SK-N-SH (cell line): Measurements from ENCODE around the gene CFAP92. TPM values are rescaled to one million over a fixed set of nuclear protein-coding genes. Genes with fewer than 3 reads are reported as not detected.

ENCODE experiments used
- CTCF ChIA-PET: fragments of 300-600, 350-600 bp; formaldehyde crosslinking; extraction: SDS; loops from one replicate; lab custom pipeline; 2021; lab: Yijun Ruan, JAX
- POLR2A ChIA-PET: fragments of 350-600 bp; sonication (Branson Sonifier 250); formaldehyde crosslinking; extraction: SDS; loops from one replicate; lab custom pipeline; 2020; ENCODE audit warnings: antibody characterized with exemption, inconsistent platforms; lab: Yijun Ruan, JAX
- DNase-seq: peaks from one replicate; pipeline ENCODE4 v3.0.0; 2012
- H2AFZ ChIP-seq: fragments of 200-600 bp; sonication (generic); 2 replicates; pipeline ENCODE4 v1.8.1; 2016; ENCODE audit warnings: antibody characterized with exemption, mild to moderate bottlenecking, low read depth
- H3F3A ChIP-seq: fragments of 200-600 bp; sonication (generic); replicated peaks from 2 replicates; pipeline ENCODE3; 2016; ENCODE audit warnings: antibody characterized with exemption, mild to moderate bottlenecking; ENCODE audit not compliant: insufficient read depth
- H3K27ac ChIP-seq, 2 experiments: fragments of 200-500 bp in 1 of 2; fragments of 200-600 bp in 1 of 2; sonication (Bioruptor generic) in 1 of 2; sonication (generic), shearing (Covaris generic) in 1 of 2; 2 replicates each; pipeline versions ENCODE4 v1.5.1 to v1.6.1; 2014 to 2016; ENCODE audit warnings: low read depth in 2 of 2, inconsistent platforms in 1 of 2, low read length in 1 of 2, mild to moderate bottlenecking in 1 of 2, mixed read lengths in 1 of 2
- H3K27me3 ChIP-seq: fragments of 200-600 bp; sonication (generic), shearing (Covaris generic); 2 replicates; pipeline ENCODE4 v1.6.1; 2016; ENCODE audit warnings: mixed run types; ENCODE audit not compliant: insufficient read depth
- H3K36me3 ChIP-seq, 2 experiments: fragments of 200-500 bp in 1 of 2; fragments of 200-600 bp in 1 of 2; sonication (Bioruptor generic) in 1 of 2; sonication (generic) in 1 of 2; replicated peaks in 1 of 2; 2 replicates each; pipeline versions ENCODE3 to v1.5.1; 2014 to 2016; ENCODE audit warnings: low read length in 1 of 2, mild to moderate bottlenecking in 1 of 2; ENCODE audit not compliant: insufficient read depth in 2 of 2, control insufficient read depth in 1 of 2
- H3K4me1 ChIP-seq, 2 experiments: fragments of 200-500 bp in 1 of 2; fragments of 200-600 bp in 1 of 2; sonication (Bioruptor generic) in 1 of 2; sonication (generic), shearing (Covaris generic) in 1 of 2; 2 replicates each; pipeline versions ENCODE4 v1.5.1 to v1.6.1; 2014 to 2016; ENCODE audit warnings: low read depth in 1 of 2, low read length in 1 of 2, mixed run types in 1 of 2; ENCODE audit not compliant: insufficient read depth in 2 of 2, control insufficient read depth in 1 of 2
- H3K4me2 ChIP-seq: fragments of 200-600 bp; sonication (generic), shearing (Covaris generic); 2 replicates; pipeline ENCODE4 v1.6.1; 2017; ENCODE audit warnings: mixed run types
- H3K4me3 ChIP-seq, 2 experiments: fragments of 200-500 bp in 1 of 2; fragments of 200-600 bp in 1 of 2; sonication (Bioruptor generic) in 1 of 2; sonication (generic), shearing (Covaris generic) in 1 of 2; 2 replicates each; pipeline versions ENCODE4 v1.5.1 to v1.8.1; 2014 to 2016; ENCODE audit warnings: low read depth in 2 of 2, inconsistent platforms in 1 of 2, low read length in 1 of 2, mild to moderate bottlenecking in 1 of 2, mixed read lengths in 1 of 2, moderate library complexity in 1 of 2
- H3K79me2 ChIP-seq: fragments of 200-600 bp; sonication (generic); 2 replicates; pipeline ENCODE4 v1.8.1; 2017; ENCODE audit warnings: mild to moderate bottlenecking; ENCODE audit not compliant: insufficient read depth
- H3K9ac ChIP-seq: fragments of 200-600 bp; sonication (generic); 2 replicates; pipeline ENCODE4 v1.6.1; 2017; ENCODE audit warnings: mixed run types
- H3K9me2 ChIP-seq: fragments of 200-600 bp; sonication (generic); 2 replicates; pipeline ENCODE4 v1.6.1; 2017; ENCODE audit warnings: mixed run types
- H3K9me3 ChIP-seq: fragments of 200-600 bp; sonication (generic); 2 replicates; pipeline ENCODE4 v1.6.1; 2017; ENCODE audit warnings: mixed run types, mild to moderate bottlenecking, moderate library complexity
- H4K20me1 ChIP-seq: fragments of 200-600 bp; sonication (generic); 2 replicates; pipeline ENCODE4 v1.6.1; 2017; ENCODE audit warnings: mild to moderate bottlenecking, mixed run types; ENCODE audit not compliant: insufficient read depth
- CHD2 ChIP-seq: fragments of 150-350 bp; IDR thresholded peaks from 2 replicates; pipeline ENCODE4 v1.6.1; 2018; ENCODE audit warnings: low read length; ENCODE audit not compliant: partially characterized antibody
- ELF1 ChIP-seq: IDR thresholded peaks from 2 replicates; pipeline ENCODE4 v1.4.0; 2012
- EP300 ChIP-seq, 2 experiments: IDR thresholded peaks; 2 replicates each; pipeline versions ENCODE4 v1.4.0 to v1.6.1; 2012; ENCODE audit warnings: borderline replicate concordance in 1 of 2, low read depth in 1 of 2, low read length in 1 of 2
- FOXM1 ChIP-seq: IDR thresholded peaks from 2 replicates; pipeline ENCODE4 v1.4.0; 2012; ENCODE audit warnings: low read depth, mild to moderate bottlenecking
- GABPA ChIP-seq: IDR thresholded peaks from 2 replicates; pipeline ENCODE4 v1.4.0; 2012; ENCODE audit warnings: low read depth, mild to moderate bottlenecking
- GATA2 ChIP-seq: sonication (generic); formaldehyde crosslinking; IDR thresholded peaks from 2 replicates; pipeline ENCODE4 v1.5.0; 2020; ENCODE audit warnings: mild to moderate bottlenecking, missing genetic modification reagents
- JUND ChIP-seq: IDR thresholded peaks from 2 replicates; pipeline ENCODE4 v1.4.0; 2012
- MEF2A ChIP-seq: IDR thresholded peaks from 2 replicates; pipeline ENCODE4 v1.4.0; 2012; ENCODE audit warnings: low read depth, borderline replicate concordance
- POLR2AphosphoS5 ChIP-seq: IDR thresholded peaks from 2 replicates; pipeline ENCODE4 v1.6.1; 2012; ENCODE audit warnings: low read depth, low read length
- SIN3A ChIP-seq: IDR thresholded peaks from 2 replicates; pipeline ENCODE4 v1.6.1; 2012; ENCODE audit warnings: low read depth, mild to moderate bottlenecking, low read length, moderate library complexity, borderline replicate concordance
- SMC3 ChIP-seq: IDR thresholded peaks from 2 replicates; pipeline ENCODE4 v1.6.1; 2012; ENCODE audit warnings: low read depth, low read length, improper control_type of control experiment
- TCF12 ChIP-seq: IDR thresholded peaks from 2 replicates; pipeline ENCODE4 v1.4.0; 2012
- TEAD4 ChIP-seq: IDR thresholded peaks from 2 replicates; pipeline ENCODE4 v1.4.0; 2012; ENCODE audit warnings: mild to moderate bottlenecking, borderline replicate concordance; ENCODE audit not compliant: insufficient read depth
- YY1 ChIP-seq: IDR thresholded peaks from 2 replicates; pipeline ENCODE4 v1.4.0; 2012; ENCODE audit warnings: low read depth, mild to moderate bottlenecking
- WGBS: methylation state at CpG from one replicate; pipeline ENCODE4 v1.1.6; 2017; ENCODE audit warnings: low lambda C conversion rate; 5-methylcytosine and 5-hydroxymethylcytosine counted together
- polyA plus RNA-seq, 3 experiments: library from polyadenylated mRNA; depleted of rRNA; stranded (reverse); fragments of >200 nt; gene quantifications; 2 replicates each; pipeline ENCODE4 v1.2.3, GENCODE V29; 2012
- TF ChIP-seq, protein P1 (sequence below): IDR thresholded peaks from 2 replicates; pipeline ENCODE4 v1.4.0; 2012; ENCODE audit warnings: low read depth
- TF ChIP-seq, protein P2 (sequence below): fragments of 150-350 bp; IDR thresholded peaks from 2 replicates; pipeline ENCODE4 v1.6.1; 2017; ENCODE audit warnings: antibody characterized with exemption, low read length, low read depth, borderline replicate concordance
- TF ChIP-seq, protein P3 (sequence below): IDR thresholded peaks from 2 replicates; pipeline ENCODE4 v1.4.0; 2012; ENCODE audit warnings: low read depth, borderline replicate concordance
- TF ChIP-seq, protein P4 (sequence below): IDR thresholded peaks from 2 replicates; pipeline ENCODE4 v1.4.0; 2012; ENCODE audit warnings: low read depth, borderline replicate concordance
- TF ChIP-seq, protein P5 (sequence below): IDR thresholded peaks from 2 replicates; pipeline ENCODE4 v1.6.1; 2012; ENCODE audit warnings: mild to moderate bottlenecking, low read depth, low read length, moderate library complexity

The CFAP92 gene
- polyA plus RNA-seq, 1 of the 3 experiments (the other 2 are of a cell fraction) = not detected

DNA sequence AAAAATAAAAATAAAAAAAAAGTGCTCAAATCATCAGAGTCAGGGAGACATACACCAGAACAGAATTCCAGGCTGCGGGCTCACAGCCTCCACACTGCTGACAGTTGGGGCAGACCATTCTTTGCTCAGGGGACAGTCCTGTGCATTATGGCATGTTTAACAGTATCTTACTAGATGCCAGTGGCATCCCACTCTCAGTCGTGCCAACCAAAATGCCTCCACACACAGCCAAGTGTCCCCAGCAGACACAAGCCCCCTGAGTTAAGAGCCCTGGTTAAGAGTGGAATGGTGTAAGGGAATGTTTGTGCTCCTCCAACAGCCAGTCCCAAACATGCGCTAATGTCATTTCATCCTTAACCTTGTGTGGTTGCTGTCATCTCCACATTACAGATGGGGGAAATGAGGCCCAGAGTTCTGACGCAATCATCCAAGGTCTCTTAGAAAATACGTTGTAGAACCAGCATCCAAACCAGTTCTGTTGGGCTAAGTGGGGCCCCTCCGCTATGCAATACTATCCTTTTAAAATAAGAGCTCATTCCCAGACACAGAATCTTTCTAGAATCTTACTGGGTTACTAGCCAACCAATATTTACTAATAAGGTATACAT is 26.0 kb downstream of the CFAP92 start:
- Histone ChIP-seq H3K4me1 (no peaks in the 10 kb centered on the region), H3K9me3 (no peaks in the 10 kb centered on the region), H3F3A (no peaks in the 10 kb centered on the region), H3K79me2 (no peaks in the 10 kb centered on the region), H4K20me1 (no peaks in the 10 kb centered on the region), H3K36me3 (no peaks in the 10 kb centered on the region), H3K4me3 (no peak overlapping the region), H3K4me2 (no peak overlapping the region), H2AFZ (no peak overlapping the region), H3K9me2 (no peaks in the 10 kb centered on the region), H3K27ac (no peak overlapping the region), H3K27me3 (peaks cover 8% of the 10 kb centered on the region; the same call in 1 of the 2 replicates), H3K9ac (no peak overlapping the region)
- WGBS = 67% methylated on average over 6 of the region's 6 CpGs
- POLR2A ChIA-PET = no interaction called here
- DNase-seq = no peak
- TF ChIP-seq SMC3 = no peak
- TF ChIP-seq, protein P1, sequence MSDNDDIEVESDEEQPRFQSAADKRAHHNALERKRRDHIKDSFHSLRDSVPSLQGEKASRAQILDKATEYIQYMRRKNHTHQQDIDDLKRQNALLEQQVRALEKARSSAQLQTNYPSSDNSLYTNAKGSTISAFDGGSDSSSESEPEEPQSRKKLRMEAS = no peak
- CTCF ChIA-PET = interaction anchor here (6.8 kb wide), 1 partner anchor 279 kb away, joined by 140 read pairs; the partner anchor contains the start of gene COPG1

DNA sequence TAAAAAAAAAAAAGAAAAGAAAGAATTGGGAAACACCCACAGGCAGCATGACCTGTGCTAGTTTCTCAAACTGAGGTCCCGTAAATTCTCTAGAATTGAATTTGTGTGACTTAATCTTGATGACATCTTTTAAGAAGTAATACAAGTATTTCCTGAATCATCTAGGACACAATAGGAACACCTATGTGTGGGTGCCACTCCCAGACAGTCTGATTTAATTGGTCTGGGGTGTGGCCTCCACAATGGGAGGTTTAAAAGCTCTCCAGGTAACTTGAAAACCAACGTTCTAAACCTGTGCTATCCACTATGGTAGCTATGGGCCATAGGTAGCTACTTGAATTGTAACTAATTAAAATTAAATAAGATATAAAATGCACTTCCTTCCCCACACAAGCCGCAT is 28.1 kb downstream of the CFAP92 start:
- H4K20me1 ChIP-seq = no peaks in the 10 kb centered on the region
- no peaks in the 10 kb centered on the region; the same call in 1 of the 2 replicates for H3K27me3 ChIP-seq
- no peak overlapping the region for H3K9ac ChIP-seq
- ChIA-PET CTCF (interaction anchor here (1.1 kb wide), 1 partner anchor 279 kb away, joined by 4 read pairs; no protein-coding TSS in a partner anchor), POLR2A (no interaction called here)
- H3K9me2 ChIP-seq = no peaks in the 10 kb centered on the region
- no peaks in the 10 kb centered on the region for H3K79me2 ChIP-seq
- no peaks in the 10 kb centered on the region for H3K9me3 ChIP-seq
- no peaks in the 10 kb centered on the region for H3K4me1 ChIP-seq
- no peak overlapping the region for H3K4me3 ChIP-seq
- no peaks in the 10 kb centered on the region for H3F3A ChIP-seq
- 55% methylated on average over 3 of the region's 3 CpGs for WGBS
- TF ChIP-seq GATA2 (CRISPR knock-in tag) = no peak
- no peak for TF ChIP-seq SIN3A
- no peak for TF ChIP-seq TEAD4
- TF ChIP-seq, protein P2, sequence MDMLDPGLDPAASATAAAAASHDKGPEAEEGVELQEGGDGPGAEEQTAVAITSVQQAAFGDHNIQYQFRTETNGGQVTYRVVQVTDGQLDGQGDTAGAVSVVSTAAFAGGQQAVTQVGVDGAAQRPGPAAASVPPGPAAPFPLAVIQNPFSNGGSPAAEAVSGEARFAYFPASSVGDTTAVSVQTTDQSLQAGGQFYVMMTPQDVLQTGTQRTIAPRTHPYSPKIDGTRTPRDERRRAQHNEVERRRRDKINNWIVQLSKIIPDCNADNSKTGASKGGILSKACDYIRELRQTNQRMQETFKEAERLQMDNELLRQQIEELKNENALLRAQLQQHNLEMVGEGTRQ = no peak
- TF ChIP-seq, protein P1 = no peak
- TF ChIP-seq POLR2AphosphoS5 = no peak
- TF ChIP-seq, protein P3, sequence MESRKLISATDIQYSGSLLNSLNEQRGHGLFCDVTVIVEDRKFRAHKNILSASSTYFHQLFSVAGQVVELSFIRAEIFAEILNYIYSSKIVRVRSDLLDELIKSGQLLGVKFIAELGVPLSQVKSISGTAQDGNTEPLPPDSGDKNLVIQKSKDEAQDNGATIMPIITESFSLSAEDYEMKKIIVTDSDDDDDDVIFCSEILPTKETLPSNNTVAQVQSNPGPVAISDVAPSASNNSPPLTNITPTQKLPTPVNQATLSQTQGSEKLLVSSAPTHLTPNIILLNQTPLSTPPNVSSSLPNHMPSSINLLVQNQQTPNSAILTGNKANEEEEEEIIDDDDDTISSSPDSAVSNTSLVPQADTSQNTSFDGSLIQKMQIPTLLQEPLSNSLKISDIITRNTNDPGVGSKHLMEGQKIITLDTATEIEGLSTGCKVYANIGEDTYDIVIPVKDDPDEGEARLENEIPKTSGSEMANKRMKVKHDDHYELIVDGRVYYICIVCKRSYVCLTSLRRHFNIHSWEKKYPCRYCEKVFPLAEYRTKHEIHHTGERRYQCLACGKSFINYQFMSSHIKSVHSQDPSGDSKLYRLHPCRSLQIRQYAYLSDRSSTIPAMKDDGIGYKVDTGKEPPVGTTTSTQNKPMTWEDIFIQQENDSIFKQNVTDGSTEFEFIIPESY = no peak
- no peak for TF ChIP-seq TCF12
- no peak for TF ChIP-seq CHD2
- no peak for TF ChIP-seq FOXM1
- no peak for TF ChIP-seq MEF2A
- no peak for TF ChIP-seq ELF1
- TF ChIP-seq, protein P4, sequence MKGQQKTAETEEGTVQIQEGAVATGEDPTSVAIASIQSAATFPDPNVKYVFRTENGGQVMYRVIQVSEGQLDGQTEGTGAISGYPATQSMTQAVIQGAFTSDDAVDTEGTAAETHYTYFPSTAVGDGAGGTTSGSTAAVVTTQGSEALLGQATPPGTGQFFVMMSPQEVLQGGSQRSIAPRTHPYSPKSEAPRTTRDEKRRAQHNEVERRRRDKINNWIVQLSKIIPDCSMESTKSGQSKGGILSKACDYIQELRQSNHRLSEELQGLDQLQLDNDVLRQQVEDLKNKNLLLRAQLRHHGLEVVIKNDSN = no peak
- no peak for TF ChIP-seq JUND
- TF ChIP-seq GABPA = no peak
- no peak for TF ChIP-seq EP300 (IDR thresholded peaks at IDR 0.05; ENCODE audit: borderline replicate concordance in 1 of 2, low read depth in 1 of 2, low read length in 1 of 2)
- no peak for TF ChIP-seq YY1
- TF ChIP-seq, protein P5, sequence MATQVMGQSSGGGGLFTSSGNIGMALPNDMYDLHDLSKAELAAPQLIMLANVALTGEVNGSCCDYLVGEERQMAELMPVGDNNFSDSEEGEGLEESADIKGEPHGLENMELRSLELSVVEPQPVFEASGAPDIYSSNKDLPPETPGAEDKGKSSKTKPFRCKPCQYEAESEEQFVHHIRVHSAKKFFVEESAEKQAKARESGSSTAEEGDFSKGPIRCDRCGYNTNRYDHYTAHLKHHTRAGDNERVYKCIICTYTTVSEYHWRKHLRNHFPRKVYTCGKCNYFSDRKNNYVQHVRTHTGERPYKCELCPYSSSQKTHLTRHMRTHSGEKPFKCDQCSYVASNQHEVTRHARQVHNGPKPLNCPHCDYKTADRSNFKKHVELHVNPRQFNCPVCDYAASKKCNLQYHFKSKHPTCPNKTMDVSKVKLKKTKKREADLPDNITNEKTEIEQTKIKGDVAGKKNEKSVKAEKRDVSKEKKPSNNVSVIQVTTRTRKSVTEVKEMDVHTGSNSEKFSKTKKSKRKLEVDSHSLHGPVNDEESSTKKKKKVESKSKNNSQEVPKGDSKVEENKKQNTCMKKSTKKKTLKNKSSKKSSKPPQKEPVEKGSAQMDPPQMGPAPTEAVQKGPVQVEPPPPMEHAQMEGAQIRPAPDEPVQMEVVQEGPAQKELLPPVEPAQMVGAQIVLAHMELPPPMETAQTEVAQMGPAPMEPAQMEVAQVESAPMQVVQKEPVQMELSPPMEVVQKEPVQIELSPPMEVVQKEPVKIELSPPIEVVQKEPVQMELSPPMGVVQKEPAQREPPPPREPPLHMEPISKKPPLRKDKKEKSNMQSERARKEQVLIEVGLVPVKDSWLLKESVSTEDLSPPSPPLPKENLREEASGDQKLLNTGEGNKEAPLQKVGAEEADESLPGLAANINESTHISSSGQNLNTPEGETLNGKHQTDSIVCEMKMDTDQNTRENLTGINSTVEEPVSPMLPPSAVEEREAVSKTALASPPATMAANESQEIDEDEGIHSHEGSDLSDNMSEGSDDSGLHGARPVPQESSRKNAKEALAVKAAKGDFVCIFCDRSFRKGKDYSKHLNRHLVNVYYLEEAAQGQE = no peak
- H3K27ac ChIP-seq = no peak overlapping the region
- H2AFZ ChIP-seq = no peak overlapping the region
- DNase-seq = no peak
- H3K36me3 ChIP-seq = no peaks in the 10 kb centered on the region
- no peak overlapping the region for H3K4me2 ChIP-seq
